Liver (tissue), 9 donors: Measurements from ENCODE around the gene IGSF6. TPM values are rescaled to one million over a fixed set of nuclear protein-coding genes. Genes with fewer than 3 reads are reported as not detected.

Experiments
- DNase-seq: peaks from one replicate; pipeline ENCODE4 v3.0.0-alpha.2; 2017; ENCODE audit warnings: low spot score
- H3K27ac ChIP-seq, 2 donors: one replicate each; pipeline ENCODE4 v1.7.0; 2013; ENCODE audit warnings: inconsistent platforms in 2 of 2, low read length in 2 of 2, control low read depth in 1 of 2, low read depth in 1 of 2, mild to moderate bottlenecking in 1 of 2
- H3K27me3 ChIP-seq, 4 donors: one replicate each; pipeline versions ENCODE4 v1.6.1 to v1.7.0; 2013; ENCODE audit warnings: low read length in 3 of 4, inconsistent platforms in 1 of 4, mild to moderate bottlenecking in 1 of 4, moderate library complexity in 1 of 4; ENCODE audit not compliant: control insufficient read depth in 4 of 4, insufficient read depth in 4 of 4
- H3K36me3 ChIP-seq, 4 donors: one replicate each; pipeline versions ENCODE4 v1.6.1 to v1.7.0; 2013; ENCODE audit warnings: low read length in 3 of 4, mild to moderate bottlenecking in 3 of 4, low read depth in 1 of 4, moderate library complexity in 1 of 4; ENCODE audit not compliant: control insufficient read depth in 4 of 4, insufficient read depth in 3 of 4
- H3K4me1 ChIP-seq, 4 donors: one replicate each; pipeline versions ENCODE4 v1.6.1 to v1.7.0; 2013; ENCODE audit warnings: low read length in 3 of 4, mild to moderate bottlenecking in 3 of 4, moderate library complexity in 1 of 4; ENCODE audit not compliant: control insufficient read depth in 4 of 4, insufficient read depth in 4 of 4
- H3K4me3 ChIP-seq, 3 donors: one replicate each; pipeline versions ENCODE4 v1.6.1 to v1.7.0; 2013; ENCODE audit warnings: low read length in 3 of 3, control low read depth in 1 of 3, low read depth in 1 of 3, mild to moderate bottlenecking in 1 of 3
- H3K9ac ChIP-seq, 2 donors: one replicate each; pipeline ENCODE4 v1.7.0; 2013; ENCODE audit warnings: low read length in 2 of 2, mild to moderate bottlenecking in 2 of 2, moderate library complexity in 2 of 2, control low read depth in 1 of 2, low read depth in 1 of 2
- H3K9me3 ChIP-seq, 4 donors: one replicate each; pipeline versions ENCODE4 v1.6.1 to v1.7.0; 2013; ENCODE audit warnings: low read length in 3 of 4; ENCODE audit not compliant: control insufficient read depth in 4 of 4
- EGR1 ChIP-seq, 2 donors: IDR thresholded peaks; 2 replicates each; pipeline ENCODE4 v1.6.1; 2016 to 2018; ENCODE audit warnings: antibody characterized with exemption in 2 of 2, low read depth in 2 of 2
- FOXA1 ChIP-seq: IDR thresholded peaks from 2 replicates; pipeline ENCODE4 v1.6.1; 2016; ENCODE audit warnings: antibody characterized with exemption
- FOXA2 ChIP-seq: IDR thresholded peaks from 2 replicates; pipeline ENCODE4 v1.6.1; 2016; ENCODE audit warnings: antibody characterized with exemption
- GABPA ChIP-seq, 2 donors: IDR thresholded peaks in 1 of 2; conservative IDR thresholded peaks in 1 of 2; 2 replicates each; pipeline ENCODE4 v1.6.1; 2016; ENCODE audit warnings: antibody characterized with exemption in 2 of 2, mild to moderate bottlenecking in 1 of 2, moderate library complexity in 1 of 2
- HNF4A ChIP-seq, 2 donors: conservative IDR thresholded peaks; 2 replicates each; pipeline ENCODE4 v1.6.1; 2016; ENCODE audit warnings: antibody characterized with exemption in 2 of 2, mild to moderate bottlenecking in 2 of 2
- HNF4G ChIP-seq: IDR thresholded peaks from 2 replicates; pipeline ENCODE4 v1.6.1; 2016; ENCODE audit warnings: antibody characterized with exemption
- JUND ChIP-seq, 2 donors: IDR thresholded peaks; 2 replicates each; pipeline ENCODE4 v1.6.1; 2016; ENCODE audit warnings: antibody characterized with exemption in 2 of 2
- NR2F2 ChIP-seq: IDR thresholded peaks from 2 replicates; pipeline ENCODE4 v1.6.1; 2016; ENCODE audit warnings: antibody characterized with exemption
- RAD21 ChIP-seq, 2 donors: IDR thresholded peaks; 2 replicates each; pipeline ENCODE4 v1.6.1; 2016; ENCODE audit warnings: antibody characterized with exemption in 2 of 2, mild to moderate bottlenecking in 2 of 2
- RXRA ChIP-seq, 2 donors: IDR thresholded peaks; 2 replicates each; pipeline ENCODE4 v1.6.1; 2017 to 2018; ENCODE audit warnings: antibody characterized with exemption in 2 of 2, mild to moderate bottlenecking in 1 of 2
- SP1 ChIP-seq: IDR thresholded peaks from 2 replicates; pipeline ENCODE4 v1.6.1; 2018; ENCODE audit warnings: antibody characterized with exemption, mild to moderate bottlenecking
- TAF1 ChIP-seq: conservative IDR thresholded peaks from 2 replicates; pipeline ENCODE4 v1.6.1; 2016; ENCODE audit warnings: antibody characterized with exemption, mild to moderate bottlenecking
- YY1 ChIP-seq: IDR thresholded peaks from 2 replicates; pipeline ENCODE4 v1.6.1; 2016; ENCODE audit warnings: antibody characterized with exemption, mild to moderate bottlenecking
- WGBS: extraction: QIAGEN DNeasy Blood & Tissue Kit; methylation state at CpG from one replicate; pipeline ENCODE4 v1.1.7; 2013; 5-methylcytosine and 5-hydroxymethylcytosine counted together
- polyA plus RNA-seq, 2 donors: library from polyadenylated mRNA; stranded (reverse) in 1 of 2; unstranded in 1 of 2; fragments of 200-250 nt in 1 of 2; fragments of >200 nt in 1 of 2; fragmentation: Nextera tagmentation in 1 of 2; extraction: Ambion mirVana in 1 of 2; gene quantifications; one replicate each; pipeline versions ENCODE4 v1.2.1 to v1.2.3, GENCODE V29; 2013 to 2015
- total RNA-seq, 2 donors: library from RNA; depleted of rRNA; stranded (reverse); fragments of >200 nt; gene quantifications; one replicate each; pipeline ENCODE4 v1.2.3, GENCODE V29; 2014
- TF ChIP-seq, protein P1 (sequence below): IDR thresholded peaks from 2 replicates; pipeline ENCODE4 v1.6.1; 2016; ENCODE audit warnings: antibody characterized with exemption
- TF ChIP-seq, protein P2 (sequence below): IDR thresholded peaks from 2 replicates; pipeline ENCODE4 v1.6.1; 2016; ENCODE audit warnings: antibody characterized with exemption
- TF ChIP-seq, protein P3 (sequence below): IDR thresholded peaks from 2 replicates; pipeline ENCODE4 v1.6.1; 2016; ENCODE audit warnings: antibody characterized with exemption
- TF ChIP-seq, protein P4 (sequence below): IDR thresholded peaks from 2 replicates; pipeline ENCODE4 v1.6.1; 2016; ENCODE audit warnings: antibody characterized with exemption, mild to moderate bottlenecking
- donor health status: healthy.
- donor health status: healthy.
- donor health status: healthy.
- donor health status: healthy.
- donor health status: healthy.

The IGSF6 gene
- total and polyA plus RNA-seq, 4 donors = 2.6 to 27.3 (median 5.4) TPM

DNA sequence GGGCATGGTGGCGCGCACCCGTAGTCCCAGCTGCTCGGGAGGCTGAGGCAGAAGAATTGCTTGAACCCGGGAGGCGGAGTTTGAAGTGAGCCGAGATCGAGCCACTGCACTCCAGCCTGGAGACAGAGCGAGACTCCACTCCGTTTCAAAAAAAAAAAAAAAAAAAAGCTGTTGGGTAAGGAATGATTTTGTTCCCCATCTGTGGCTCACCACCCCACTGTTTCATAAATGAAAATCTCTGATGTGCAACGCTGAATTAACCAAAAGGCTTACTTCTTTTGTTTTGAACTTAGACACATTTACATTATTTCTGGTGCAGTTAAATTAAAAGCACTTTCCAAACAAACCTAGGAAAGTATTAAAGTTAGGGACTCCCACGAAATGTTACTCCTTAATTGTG is 54.2 kb downstream of the IGSF6 start (continued):
- TF ChIP-seq JUND (IDR thresholded peaks at IDR 0.05) (no peak), FOXA2 (no peak), HNF4A (conservative IDR thresholded peaks at IDR 0.05) (no peak)

DNA sequence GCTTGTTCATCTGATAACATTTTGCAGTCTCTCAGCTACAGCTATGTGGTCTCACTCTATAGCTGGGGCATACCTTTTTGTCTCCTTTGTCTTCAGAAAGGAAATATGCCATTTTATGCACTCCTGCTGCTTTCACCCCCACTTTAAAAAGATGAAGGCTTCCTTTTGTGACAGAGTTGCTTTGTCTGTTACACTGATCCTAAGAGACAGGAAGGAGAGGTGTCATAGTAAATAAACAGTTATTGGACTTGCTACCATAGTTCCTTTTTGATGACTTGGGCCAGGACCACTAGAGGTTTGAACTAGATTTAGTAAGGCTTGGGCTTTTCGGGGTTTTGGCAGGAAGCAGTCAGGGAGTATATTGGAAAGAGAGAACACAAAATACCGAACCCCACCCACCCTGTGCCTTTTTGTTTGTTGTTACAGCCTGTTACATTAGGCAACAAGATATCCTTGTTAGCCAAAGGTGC is 54.8 kb downstream of the IGSF6 start:
- H3K9ac ChIP-seq = no peak overlapping the region
- no peaks in the 10 kb centered on the region for H3K9me3 ChIP-seq
- DNase-seq = no peak
- no peak overlapping the region for H3K4me3 ChIP-seq
- TF ChIP-seq JUND (IDR thresholded peaks at IDR 0.05) = no peak
- no peak for TF ChIP-seq GABPA (IDR thresholded peaks at IDR 0.05 in 1 of 2, conservative IDR thresholded peaks at IDR 0.05 in 1 of 2)
- TF ChIP-seq, protein P1, sequence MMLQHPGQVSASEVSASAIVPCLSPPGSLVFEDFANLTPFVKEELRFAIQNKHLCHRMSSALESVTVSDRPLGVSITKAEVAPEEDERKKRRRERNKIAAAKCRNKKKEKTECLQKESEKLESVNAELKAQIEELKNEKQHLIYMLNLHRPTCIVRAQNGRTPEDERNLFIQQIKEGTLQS = no peak
- TF ChIP-seq, protein P2, sequence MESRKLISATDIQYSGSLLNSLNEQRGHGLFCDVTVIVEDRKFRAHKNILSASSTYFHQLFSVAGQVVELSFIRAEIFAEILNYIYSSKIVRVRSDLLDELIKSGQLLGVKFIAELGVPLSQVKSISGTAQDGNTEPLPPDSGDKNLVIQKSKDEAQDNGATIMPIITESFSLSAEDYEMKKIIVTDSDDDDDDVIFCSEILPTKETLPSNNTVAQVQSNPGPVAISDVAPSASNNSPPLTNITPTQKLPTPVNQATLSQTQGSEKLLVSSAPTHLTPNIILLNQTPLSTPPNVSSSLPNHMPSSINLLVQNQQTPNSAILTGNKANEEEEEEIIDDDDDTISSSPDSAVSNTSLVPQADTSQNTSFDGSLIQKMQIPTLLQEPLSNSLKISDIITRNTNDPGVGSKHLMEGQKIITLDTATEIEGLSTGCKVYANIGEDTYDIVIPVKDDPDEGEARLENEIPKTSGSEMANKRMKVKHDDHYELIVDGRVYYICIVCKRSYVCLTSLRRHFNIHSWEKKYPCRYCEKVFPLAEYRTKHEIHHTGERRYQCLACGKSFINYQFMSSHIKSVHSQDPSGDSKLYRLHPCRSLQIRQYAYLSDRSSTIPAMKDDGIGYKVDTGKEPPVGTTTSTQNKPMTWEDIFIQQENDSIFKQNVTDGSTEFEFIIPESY = no peak
- TF ChIP-seq YY1 = no peak
- TF ChIP-seq TAF1 = no peak
- TF ChIP-seq RAD21 (IDR thresholded peaks at IDR 0.05) = no peak
- no peak for TF ChIP-seq HNF4G
- no peak for TF ChIP-seq RXRA (IDR thresholded peaks at IDR 0.05)
- TF ChIP-seq FOXA2 = no peak
- TF ChIP-seq, protein P3, sequence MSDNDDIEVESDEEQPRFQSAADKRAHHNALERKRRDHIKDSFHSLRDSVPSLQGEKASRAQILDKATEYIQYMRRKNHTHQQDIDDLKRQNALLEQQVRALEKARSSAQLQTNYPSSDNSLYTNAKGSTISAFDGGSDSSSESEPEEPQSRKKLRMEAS = no peak
- no peak for TF ChIP-seq FOXA1
- no peak overlapping the region for H3K27ac ChIP-seq
- H3K27me3 ChIP-seq = no peaks in the 10 kb centered on the region
- peaks cover 3 to 22% (median 10%) of the 10 kb centered on the region in 4 donors for H3K4me1 ChIP-seq
- H3K36me3 ChIP-seq = no peaks in the 10 kb centered on the region
- WGBS = 48% methylated on average over 2 of the region's 2 CpGs

DNA sequence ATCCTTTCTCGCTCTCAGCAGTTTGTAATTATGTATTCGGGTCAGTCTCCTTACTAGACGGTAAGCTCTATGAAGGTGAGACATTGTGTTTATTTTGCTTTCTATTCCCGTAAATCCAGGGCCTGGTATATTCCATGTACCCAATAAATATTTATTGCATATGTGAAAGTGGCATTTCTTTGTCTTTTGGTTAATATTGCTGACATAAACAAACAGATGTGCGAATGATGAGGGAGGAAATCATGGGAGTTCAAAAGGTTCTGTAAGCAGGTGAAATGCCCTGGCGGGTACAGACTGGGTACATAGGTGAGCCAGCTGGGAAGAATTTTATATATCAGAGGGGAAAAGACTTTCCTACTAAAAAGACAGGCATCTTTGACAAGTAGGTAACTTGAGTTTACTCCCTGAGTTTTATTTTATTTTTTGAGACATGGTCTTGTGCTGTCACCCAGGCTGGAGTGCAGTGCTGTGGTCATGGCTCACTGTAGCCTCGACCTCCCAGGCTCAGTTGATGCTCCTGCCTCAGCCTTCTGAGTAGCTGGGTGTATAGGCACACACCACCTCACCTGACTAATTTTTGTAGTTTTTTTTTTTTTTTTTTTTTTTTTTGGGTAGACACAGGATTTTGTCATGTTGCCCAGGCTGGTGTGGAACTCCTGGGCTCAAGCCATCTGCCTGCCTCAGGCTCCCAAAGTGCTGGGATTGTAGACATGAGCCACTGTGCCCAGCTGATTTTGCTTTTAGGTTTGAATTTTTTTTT is 58.7 kb downstream of the IGSF6 start:
- Histone ChIP-seq H3K27ac (no peak overlapping the region), H3K9me3 (no peaks in the 10 kb centered on the region), H3K36me3 (no peaks in the 10 kb centered on the region), H3K9ac (no peak overlapping the region), H3K27me3 (no peaks in the 10 kb centered on the region), H3K4me1 (peaks cover 2 to 5% (median 3%) of the 10 kb centered on the region in 4 donors), H3K4me3 (no peak overlapping the region)
- WGBS = 76% methylated on average over 7 of the region's 7 CpGs
- no peak for DNase-seq
- TF ChIP-seq FOXA2 (no peak), FOXA1 (no peak), YY1 (no peak), RAD21 (IDR thresholded peaks at IDR 0.05) (no peak), GABPA (IDR thresholded peaks at IDR 0.05 in 1 of 2, conservative IDR thresholded peaks at IDR 0.05 in 1 of 2) (no peak), NR2F2 (no peak), RXRA (IDR thresholded peaks at IDR 0.05) (no peak), HNF4G (no peak), EGR1 (IDR thresholded peaks at IDR 0.05; ENCODE audit: low read depth in 2 of 2) (no peak), SP1 (no peak), TAF1 (no peak), JUND (IDR thresholded peaks at IDR 0.05) (no peak)
- TF ChIP-seq, protein P2 = no peak
- TF ChIP-seq, protein P4, sequence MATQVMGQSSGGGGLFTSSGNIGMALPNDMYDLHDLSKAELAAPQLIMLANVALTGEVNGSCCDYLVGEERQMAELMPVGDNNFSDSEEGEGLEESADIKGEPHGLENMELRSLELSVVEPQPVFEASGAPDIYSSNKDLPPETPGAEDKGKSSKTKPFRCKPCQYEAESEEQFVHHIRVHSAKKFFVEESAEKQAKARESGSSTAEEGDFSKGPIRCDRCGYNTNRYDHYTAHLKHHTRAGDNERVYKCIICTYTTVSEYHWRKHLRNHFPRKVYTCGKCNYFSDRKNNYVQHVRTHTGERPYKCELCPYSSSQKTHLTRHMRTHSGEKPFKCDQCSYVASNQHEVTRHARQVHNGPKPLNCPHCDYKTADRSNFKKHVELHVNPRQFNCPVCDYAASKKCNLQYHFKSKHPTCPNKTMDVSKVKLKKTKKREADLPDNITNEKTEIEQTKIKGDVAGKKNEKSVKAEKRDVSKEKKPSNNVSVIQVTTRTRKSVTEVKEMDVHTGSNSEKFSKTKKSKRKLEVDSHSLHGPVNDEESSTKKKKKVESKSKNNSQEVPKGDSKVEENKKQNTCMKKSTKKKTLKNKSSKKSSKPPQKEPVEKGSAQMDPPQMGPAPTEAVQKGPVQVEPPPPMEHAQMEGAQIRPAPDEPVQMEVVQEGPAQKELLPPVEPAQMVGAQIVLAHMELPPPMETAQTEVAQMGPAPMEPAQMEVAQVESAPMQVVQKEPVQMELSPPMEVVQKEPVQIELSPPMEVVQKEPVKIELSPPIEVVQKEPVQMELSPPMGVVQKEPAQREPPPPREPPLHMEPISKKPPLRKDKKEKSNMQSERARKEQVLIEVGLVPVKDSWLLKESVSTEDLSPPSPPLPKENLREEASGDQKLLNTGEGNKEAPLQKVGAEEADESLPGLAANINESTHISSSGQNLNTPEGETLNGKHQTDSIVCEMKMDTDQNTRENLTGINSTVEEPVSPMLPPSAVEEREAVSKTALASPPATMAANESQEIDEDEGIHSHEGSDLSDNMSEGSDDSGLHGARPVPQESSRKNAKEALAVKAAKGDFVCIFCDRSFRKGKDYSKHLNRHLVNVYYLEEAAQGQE = no peak
- TF ChIP-seq, protein P1 = no peak
- TF ChIP-seq, protein P3 = no peak
